PC-9 (cell line): ENCODE measurements around the gene TNS1.

Experiments used
- CTCF ChIP-seq: fragments of 200-600 bp; sonication (generic); conservative IDR thresholded peaks from 2 replicates; pipeline ENCODE4 v1.6.1; 2017; ENCODE audit warnings: mixed run types, antibody characterized with exemption, mild to moderate bottlenecking, moderate library complexity
- EZH2 ChIP-seq: fragments of 200-600 bp; sonication (generic); IDR thresholded peaks from 2 replicates; pipeline ENCODE4 v1.8.0; 2017; ENCODE audit warnings: antibody characterized with exemption, low read depth

- no peak for TF ChIP-seq EZH2
- TF ChIP-seq CTCF, result no peak
Measured at GRCh38 chr2:217842017-217842416, 160.8 kb downstream of the TNS1 start.
